HUES64 (cell line): ENCODE data around the gene ZMYND10.
"Not testable (repeated sequence)": the region's sequence is repeated elsewhere in the genome, so short reads cannot be mapped to it uniquely, and the experiment has no call there.

Experiments
- H3K27ac ChIP-seq: 2 replicates; pipeline ENCODE4 v1.7.0; 2013; ENCODE audit warnings: low read depth, low read length, inconsistent platforms
- H3K27me3 ChIP-seq: 2 replicates; pipeline ENCODE4 v1.6.1; 2013; ENCODE audit warnings: mild to moderate bottlenecking, low read length; ENCODE audit not compliant: insufficient read depth
- H3K36me3 ChIP-seq: 2 replicates; pipeline ENCODE4 v1.6.1; 2013; ENCODE audit warnings: mild to moderate bottlenecking, low read length; ENCODE audit not compliant: insufficient read depth
- H3K4me1 ChIP-seq: 2 replicates; pipeline ENCODE4 v1.6.1; 2013; ENCODE audit warnings: mild to moderate bottlenecking, low read length, moderate library complexity; ENCODE audit not compliant: insufficient read depth
- H3K4me3 ChIP-seq: 2 replicates; pipeline ENCODE4 v1.5.1; 2013; ENCODE audit warnings: mild to moderate bottlenecking, low read length, moderate library complexity
- H3K9ac ChIP-seq: 2 replicates; pipeline ENCODE4 v1.6.1; 2013; ENCODE audit warnings: mild to moderate bottlenecking, low read depth, low read length
- H3K9me3 ChIP-seq: 2 replicates; pipeline ENCODE4 v1.6.1; 2013; ENCODE audit warnings: low read depth, low read length; ENCODE audit not compliant: insufficient read depth
- WGBS: fragments of 150-250, 120-280 bp; methylation state at CpG from one replicate; pipeline ENCODE4 v1.1.7; 2013; ENCODE audit warnings: missing lambda C conversion rate; 5-methylcytosine and 5-hydroxymethylcytosine counted together

ZMYND10 gene

GRCh38 chr3:50316657-50317242 is 28.8 kb downstream of the ZMYND10 start:
- H3K36me3 ChIP-seq, result peaks cover 40% of the 10 kb centered on the region
- H3K4me1 ChIP-seq, result peaks cover 11% of the 10 kb centered on the region; the same call in 1 of the 2 replicates
- no peak overlapping the region for H3K9ac ChIP-seq

GRCh38 chr3:50314816-50315215 is 30.7 kb downstream of the ZMYND10 start:
- WGBS, result 93% methylated on average over 4 of the region's 4 CpGs
- Histone ChIP-seq H3K36me3 (peaks cover 36% of the 10 kb centered on the region), H3K27ac (no peak overlapping the region), H3K9ac (no peak overlapping the region), H3K4me3 (no peak overlapping the region), H3K27me3 (no peaks in the 10 kb centered on the region), H3K9me3 (peaks cover 2% of the 10 kb centered on the region; the same call in 1 of the 2 replicates), H3K4me1 (0 out of 2 replicates have a peak, but pooled peaks cover 5% of the 10 kb centered on the region)

More at GRCh38 chr3:50316657-50317242, 28.8 kb downstream of the ZMYND10 start:
- WGBS, result 71% methylated on average over 9 of the region's 9 CpGs
- Histone ChIP-seq H3K9me3 (no peaks in the 10 kb centered on the region), H3K4me3 (no peak overlapping the region), H3K27me3 (no peaks in the 10 kb centered on the region), H3K27ac (no peak overlapping the region)

GRCh38 chr3:50314342-50314741 is 31.2 kb downstream of the ZMYND10 start:
- H3K27me3 ChIP-seq, result no peaks in the 10 kb centered on the region
- H3K9ac ChIP-seq, result no peak overlapping the region
- no peak overlapping the region for H3K27ac ChIP-seq
- peaks cover 7% of the 10 kb centered on the region for H3K9me3 ChIP-seq
- peaks cover 33% of the 10 kb centered on the region for H3K36me3 ChIP-seq
- H3K4me3 ChIP-seq, result no peak overlapping the region
- 0 out of 2 replicates have a peak, but pooled peaks cover 5% of the 10 kb centered on the region for H3K4me1 ChIP-seq
- WGBS, result 93% methylated on average over 3 of the region's 3 CpGs

- not testable (repeated sequence) for H3K27ac ChIP-seq, H3K4me1 ChIP-seq, H3K27me3 ChIP-seq, H3K4me3 ChIP-seq, H3K9ac ChIP-seq
- Histone ChIP-seq H3K9me3 (peaks cover 22% of the 10 kb centered on the region), H3K36me3 (peaks cover 13% of the 10 kb centered on the region)
- WGBS, result 96% methylated on average over 18 of the region's 32 CpGs
These were observed 33.5 kb downstream of the ZMYND10 start for GRCh38 chr3:50312041-50312440.

GRCh38 chr3:50304601-50305000 is 40.9 kb downstream of the ZMYND10 start:
- H3K4me3 ChIP-seq, result no peak overlapping the region
- H3K4me1 ChIP-seq, result peaks cover 12% of the 10 kb centered on the region; the same call in 1 of the 2 replicates
- peaks cover 22% of the 10 kb centered on the region for H3K9me3 ChIP-seq
- H3K27me3 ChIP-seq, result no peaks in the 10 kb centered on the region
- no peak overlapping the region for H3K9ac ChIP-seq
- H3K36me3 ChIP-seq, result peaks cover 3% of the 10 kb centered on the region; the same call in 1 of the 2 replicates
- no peak overlapping the region for H3K27ac ChIP-seq

- WGBS, result 67% methylated on average over 14 of the region's 14 CpGs
- no peaks in the 10 kb centered on the region for H3K36me3 ChIP-seq
- peaks cover 11% of the 10 kb centered on the region; the same call in 1 of the 2 replicates for H3K9me3 ChIP-seq
- peak within 1 kb of the TSS; percentile 73; the same call in 1 of the 2 replicates for H3K27ac ChIP-seq
- H3K4me1 ChIP-seq, result peaks cover 12% of the 10 kb centered on the region; the same call in 1 of the 2 replicates
- H3K4me3 ChIP-seq, result peak within 1 kb of the TSS; percentile 19
- no peak within 1 kb of the TSS for H3K9ac ChIP-seq
- H3K27me3 ChIP-seq, result no peaks in the 10 kb centered on the region
These were observed 42.3 kb downstream of the ZMYND10 start, which contains the start of gene HYAL1 for GRCh38 chr3:50303013-50303815. TSS of gene HYAL1 (minus strand) at chr3:50303574. CDS start at chr3:50302956, 618 bp downstream.

- 94% methylated on average over 32 of the region's 32 CpGs for WGBS
- Histone ChIP-seq H3K4me3 (no peak overlapping the region), H3K4me1 (peaks cover 12% of the 10 kb centered on the region; the same call in 1 of the 2 replicates), H3K9ac (no peak overlapping the region), H3K27me3 (no peaks in the 10 kb centered on the region), H3K27ac (no peak overlapping the region; the same call in 1 of the 2 replicates), H3K36me3 (no peaks in the 10 kb centered on the region), H3K9me3 (0 out of 2 replicates have a peak, but pooled peaks cover 6% of the 10 kb centered on the region)
These were observed 43.2 kb downstream of the ZMYND10 start for GRCh38 chr3:50302095-50303012.

- Histone ChIP-seq H3K4me1 (peaks cover 12% of the 10 kb centered on the region; the same call in 1 of the 2 replicates), H3K27me3 (no peaks in the 10 kb centered on the region), H3K9me3 (no peaks in the 10 kb centered on the region), H3K9ac (no peak overlapping the region), H3K36me3 (no peaks in the 10 kb centered on the region), H3K4me3 (no peak overlapping the region), H3K27ac (no peak overlapping the region)
- 86% methylated on average over 6 of the region's 6 CpGs for WGBS
These were observed 44.8 kb downstream of the ZMYND10 start for GRCh38 chr3:50300681-50301254.

GRCh38 chr3:50299929-50300680 is 45.4 kb downstream of the ZMYND10 start:
- H3K4me3 ChIP-seq, result peak overlapping the region; percentile 50
- peak overlapping the region; percentile 34; the same call in 1 of the 2 replicates for H3K9ac ChIP-seq
- 75% methylated on average over 12 of the region's 12 CpGs for WGBS
- H3K27me3 ChIP-seq, result no peaks in the 10 kb centered on the region
- H3K27ac ChIP-seq, result peak overlapping the region; percentile 15; the same call in 1 of the 2 replicates
- peaks cover 12% of the 10 kb centered on the region; the same call in 1 of the 2 replicates for H3K4me1 ChIP-seq
- no peaks in the 10 kb centered on the region for H3K9me3 ChIP-seq
- no peaks in the 10 kb centered on the region for H3K36me3 ChIP-seq

GRCh38 chr3:50299638-50299928 is 45.9 kb downstream of the ZMYND10 start:
- WGBS, result 5% methylated on average over 12 of the region's 12 CpGs
- peak overlapping the region; percentile 15; the same call in 1 of the 2 replicates for H3K27ac ChIP-seq
- peaks cover 12% of the 10 kb centered on the region; the same call in 1 of the 2 replicates for H3K4me1 ChIP-seq
- peak overlapping the region; percentile 34; the same call in 1 of the 2 replicates for H3K9ac ChIP-seq
- H3K9me3 ChIP-seq, result no peaks in the 10 kb centered on the region
- no peaks in the 10 kb centered on the region for H3K27me3 ChIP-seq
- peak overlapping the region; percentile 50 for H3K4me3 ChIP-seq
- H3K36me3 ChIP-seq, result no peaks in the 10 kb centered on the region
